Ovary (tissue), 9 donors: ENCODE results near the gene ARSI. TPM values are rescaled to one million over a fixed set of nuclear protein-coding genes. Genes with fewer than 3 reads are reported as not detected.

ENCODE experiments used
- DNase-seq, 5 donors: peaks; one replicate each; pipeline ENCODE4 v3.0.0-alpha.2; 2019 to 2020
- H3K27ac ChIP-seq, 2 donors: fragments of 200-600 bp; one replicate each; pipeline versions ENCODE4 v1.5.1 to v1.8.0; 2019 to 2022
- H3K27me3 ChIP-seq: fragments of 200-600 bp; one replicate; pipeline ENCODE4 v1.8.0; 2022
- H3K36me3 ChIP-seq: fragments of 200-600 bp; sonication (generic); one replicate; pipeline ENCODE4 v1.5.1; 2019
- H3K4me1 ChIP-seq: one replicate; pipeline ENCODE4 v1.8.1; 2013; ENCODE audit warnings: mild to moderate bottlenecking, moderate library complexity; ENCODE audit not compliant: insufficient read depth
- H3K4me3 ChIP-seq: fragments of 200-600 bp; sonication (generic); one replicate; pipeline ENCODE4 v1.5.1; 2017
- H3K9me3 ChIP-seq, 2 donors: fragments of 200-600 bp in 1 of 2; sonication (generic) in 1 of 2; one replicate each; pipeline versions ENCODE4 v1.5.1 to v1.8.1; 2013 to 2019; ENCODE audit warnings: mild to moderate bottlenecking in 1 of 2, moderate library complexity in 1 of 2
- EP300 ChIP-seq: sonication (generic); formaldehyde crosslinking; IDR thresholded peaks from one replicate; pipeline ENCODE4 v1.6.1; 2017; ENCODE audit warnings: antibody characterized with exemption
- POLR2A ChIP-seq: fragments of 450-650 bp; IDR thresholded peaks from one replicate; pipeline ENCODE4 v1.6.1; 2017; ENCODE audit warnings: antibody characterized with exemption, mild to moderate bottlenecking, moderate library complexity
- WGBS, 3 donors: extraction: QIAGEN DNeasy Blood & Tissue Kit in 1 of 3; methylation state at CpG; one replicate each; pipeline versions ENCODE4 v1.1.5 to v1.1.7; 2013 to 2017; 5-methylcytosine and 5-hydroxymethylcytosine counted together
- intact Hi-C, 4 donors: fragments of 100-400 bp; cut with DNase I; formaldehyde crosslinking; loops; one replicate each; pipeline versions ENCODE4 v1.11.0 to v1.15.1; 2022 to 2023
- polyA plus RNA-seq, 2 donors: library from polyadenylated mRNA; stranded (reverse); fragments of 200-250 nt in 1 of 2; fragments of 350-450 nt in 1 of 2; fragmentation: Illumina TruSeq in 1 of 2; extraction: RNeasy Lipid Tissue Mini Kit (QIAGEN cat#74804) in 1 of 2; gene quantifications; one replicate each; pipeline ENCODE4 v1.2.3, GENCODE V29; 2013 to 2014
- total RNA-seq, 7 donors: library from RNA; depleted of rRNA in 2 of 7; stranded (reverse); fragments of >200 nt in 2 of 7; fragmentation: NEBNext Ultra II Directional in 3 of 7; extraction: Animal tissue kit (Norgen Biotek cat#: 25700) in 3 of 7; gene quantifications; one replicate each; pipeline versions ENCODE4 v1.1.0 to v1.2.4, GENCODE V29; 2016 to 2023
- TF ChIP-seq, protein P1 (sequence below), 3 donors: fragments of 450-650 bp in 2 of 3; fragments of 200-600 bp in 1 of 3; IDR thresholded peaks; one replicate each; pipeline versions ENCODE4 v1.5.1 to v1.8.0; 2016 to 2022; ENCODE audit warnings: antibody characterized with exemption in 3 of 3, mild to moderate bottlenecking in 1 of 3
- donor health status: DM: no; HTN: no; CAD: no; lungs with moderate emphysema.
- donor health status: DM: no; HTN: no; CAD: no.
- donor health status: Bipolar disorder and iron deficiency.
- donor health status: DM: yes; HTN: yes; CAD: no.
- donor health status: DM: no; HTN: no; CAD: no.
- donor health status: DM: yes; HTN: yes; CAD: no.

Gene ARSI
- total and polyA plus RNA-seq, 9 donors, result 0.15 to 1.4 (median 0.63) TPM

DNA sequence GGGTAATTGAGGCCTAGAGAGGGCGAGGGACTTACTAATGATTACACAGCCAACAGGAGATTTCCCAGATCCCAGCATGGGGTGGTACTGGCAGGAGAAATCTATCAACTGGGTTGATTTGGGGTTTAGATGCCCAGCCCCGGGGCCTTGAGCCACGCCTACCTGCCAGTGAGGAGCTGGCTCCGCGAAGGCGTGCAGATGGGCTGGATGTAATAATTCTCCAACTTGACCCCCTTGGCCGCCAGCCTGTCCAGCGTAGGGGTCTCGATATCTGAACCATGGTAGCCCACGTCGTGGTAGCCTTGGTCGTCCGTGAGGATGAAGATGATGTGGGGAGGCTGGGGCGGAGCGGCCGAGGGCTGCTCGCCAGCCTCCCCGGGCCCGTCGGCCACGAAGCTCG, 804 bp downstream of the ARSI start:
- Histone ChIP-seq H3K9me3 (no peaks in the 10 kb centered on the region), H3K27ac (no peak overlapping the region), H3K4me1 (peaks cover 10% of the 10 kb centered on the region), H3K27me3 (no peaks in the 10 kb centered on the region), H3K4me3 (peak overlapping the region; percentile 40), H3K36me3 (no peaks in the 10 kb centered on the region)
- TF ChIP-seq POLR2A, result no peak
- TF ChIP-seq EP300, result no peak
- TF ChIP-seq, protein P1, sequence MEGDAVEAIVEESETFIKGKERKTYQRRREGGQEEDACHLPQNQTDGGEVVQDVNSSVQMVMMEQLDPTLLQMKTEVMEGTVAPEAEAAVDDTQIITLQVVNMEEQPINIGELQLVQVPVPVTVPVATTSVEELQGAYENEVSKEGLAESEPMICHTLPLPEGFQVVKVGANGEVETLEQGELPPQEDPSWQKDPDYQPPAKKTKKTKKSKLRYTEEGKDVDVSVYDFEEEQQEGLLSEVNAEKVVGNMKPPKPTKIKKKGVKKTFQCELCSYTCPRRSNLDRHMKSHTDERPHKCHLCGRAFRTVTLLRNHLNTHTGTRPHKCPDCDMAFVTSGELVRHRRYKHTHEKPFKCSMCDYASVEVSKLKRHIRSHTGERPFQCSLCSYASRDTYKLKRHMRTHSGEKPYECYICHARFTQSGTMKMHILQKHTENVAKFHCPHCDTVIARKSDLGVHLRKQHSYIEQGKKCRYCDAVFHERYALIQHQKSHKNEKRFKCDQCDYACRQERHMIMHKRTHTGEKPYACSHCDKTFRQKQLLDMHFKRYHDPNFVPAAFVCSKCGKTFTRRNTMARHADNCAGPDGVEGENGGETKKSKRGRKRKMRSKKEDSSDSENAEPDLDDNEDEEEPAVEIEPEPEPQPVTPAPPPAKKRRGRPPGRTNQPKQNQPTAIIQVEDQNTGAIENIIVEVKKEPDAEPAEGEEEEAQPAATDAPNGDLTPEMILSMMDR (IDR thresholded peaks at IDR 0.05), result no peak
- no peak for DNase-seq
- WGBS, 3 donors, result 23 to 38% (median 27%) methylated on average over 9 to 22 of the region's 22 CpGs
- intact Hi-C loops, result no loop called here

- intact Hi-C loops, result no loop called here
- Histone ChIP-seq H3K36me3 (no peaks in the 10 kb centered on the region), H3K4me3 (no peak overlapping the region), H3K4me1 (peaks cover 10% of the 10 kb centered on the region), H3K9me3 (no peaks in the 10 kb centered on the region), H3K27me3 (no peaks in the 10 kb centered on the region), H3K27ac (no peak overlapping the region)
- 66 to 75% (median 73%) methylated on average over 1 of the region's 1 CpG for WGBS, 3 donors
- DNase-seq, result peak in 1 of 5 donors; percentile 19
- TF ChIP-seq POLR2A (no peak), EP300 (no peak)
- TF ChIP-seq, protein P1 (IDR thresholded peaks at IDR 0.05), result no peak
Observed at GRCh38 chr5:150301170-150301505, 1.6 kb downstream of the ARSI start.

DNA sequence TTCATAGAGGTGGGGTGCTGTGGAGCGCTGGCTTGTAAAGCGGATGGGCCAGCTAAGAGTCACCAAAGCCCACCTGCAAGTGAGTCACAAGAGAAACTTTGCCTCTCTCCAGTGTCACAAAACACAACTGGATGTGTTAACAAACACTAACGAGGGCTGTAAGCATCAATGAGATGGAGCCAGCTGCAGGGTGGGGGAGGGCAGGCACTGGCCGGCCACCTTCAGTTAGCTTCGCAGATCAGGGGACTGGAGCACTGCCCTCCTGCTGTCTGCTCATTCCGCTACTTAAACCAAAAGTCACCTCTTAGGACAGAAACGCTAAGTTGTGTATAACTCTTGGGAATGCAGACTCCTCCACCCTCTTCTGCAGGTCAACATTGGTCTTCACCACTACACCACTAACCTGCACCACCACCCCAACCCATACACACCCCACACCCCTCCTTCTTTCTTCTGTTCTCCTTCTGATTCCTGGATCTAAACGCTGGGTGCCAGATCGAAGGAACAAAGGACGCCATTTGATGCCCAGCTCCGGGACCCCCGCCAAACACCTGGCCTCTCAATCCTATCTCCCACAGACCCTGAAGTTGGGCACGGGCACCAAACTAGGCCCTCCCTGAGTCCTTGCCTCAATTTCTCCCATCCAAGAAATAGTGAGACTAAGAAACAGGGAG, 2.1 kb downstream of the ARSI start:
- intact Hi-C loops, result no loop called here
- Histone ChIP-seq H3K27me3 (no peaks in the 10 kb centered on the region), H3K4me1 (peaks cover 10% of the 10 kb centered on the region), H3K27ac (no peak overlapping the region), H3K36me3 (no peaks in the 10 kb centered on the region), H3K4me3 (no peak overlapping the region), H3K9me3 (no peaks in the 10 kb centered on the region)
- TF ChIP-seq POLR2A (no peak), EP300 (no peak)
- TF ChIP-seq, protein P1 (IDR thresholded peaks at IDR 0.05), result no peak
- 77 to 86% (median 82%) methylated on average over 13 of the region's 13 CpGs for WGBS, 3 donors
- peak in 1 of 5 donors; percentile 22 for DNase-seq

DNA sequence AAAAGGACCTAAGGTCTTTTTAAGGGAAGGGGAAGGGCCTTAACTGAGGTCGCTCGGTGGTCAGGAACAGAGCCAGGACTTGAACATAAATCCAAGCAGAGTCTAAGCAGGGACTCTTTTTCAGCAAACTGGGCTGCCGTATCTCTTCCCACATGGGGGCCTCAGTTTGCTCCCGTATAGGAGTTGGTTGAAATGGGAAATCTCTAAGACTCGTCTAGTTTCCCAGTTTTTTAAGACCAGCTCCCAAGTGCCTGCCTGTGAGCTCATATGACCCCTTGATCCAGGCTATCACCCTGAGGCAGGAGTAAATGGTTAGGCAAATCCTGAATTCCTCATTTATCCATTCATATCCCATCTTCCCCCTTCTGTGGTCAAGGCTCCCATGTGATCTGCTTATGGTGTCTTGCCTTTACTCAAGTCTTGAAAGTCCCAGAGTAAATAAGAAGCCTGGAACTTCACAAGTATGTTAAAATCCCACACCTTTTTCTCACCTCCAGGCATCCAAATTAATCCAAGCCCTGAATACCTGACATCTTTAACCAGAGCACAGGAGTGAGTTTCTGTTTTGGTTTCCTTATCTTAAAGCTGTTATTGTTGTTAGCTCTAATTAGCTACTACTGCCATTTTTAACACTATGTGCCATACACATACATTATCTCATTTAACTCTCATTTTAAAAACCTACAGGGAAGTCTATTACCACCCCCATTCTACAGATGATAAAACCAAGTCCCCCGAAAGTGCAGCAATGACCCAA, 3.0 kb downstream of the ARSI start:
- H3K9me3 ChIP-seq, result no peaks in the 10 kb centered on the region
- TF ChIP-seq, protein P1 (IDR thresholded peaks at IDR 0.05), result no peak
- no peak for TF ChIP-seq EP300
- TF ChIP-seq POLR2A, result no peak
- no peaks in the 10 kb centered on the region for H3K36me3 ChIP-seq
- H3K4me1 ChIP-seq, result peaks cover 10% of the 10 kb centered on the region
- no peak overlapping the region for H3K4me3 ChIP-seq
- no peak for DNase-seq
- H3K27me3 ChIP-seq, result no peaks in the 10 kb centered on the region
- no peak overlapping the region for H3K27ac ChIP-seq
- intact Hi-C loops, result no loop called here
- WGBS, 3 donors, result 41 to 62% (median 52%) methylated on average over 6 of the region's 6 CpGs
